RPMI7951 (cell line): ENCODE data around the gene FAHD1. TPM values are rescaled to one million over a fixed set of nuclear protein-coding genes. Genes with fewer than 3 reads are reported as not detected.
A peak's percentile ranks its signal among the peaks of the same experiment; 100 is the strongest.

Experiments used
- DNase-seq: peaks from one replicate; pipeline ENCODE4 v3.0.0-alpha.2; 2012; ENCODE audit warnings: low read depth
- total RNA-seq: library from RNA; depleted of rRNA; stranded (reverse); fragments of >200 nt; shearing (Covaris generic); gene quantifications from 2 replicates; pipeline ENCODE4 v1.2.3, GENCODE V29; 2014; rRNA removed

FAHD1 gene
- total RNA-seq = 39.3 and 54.6 TPM in 2 replicates

- DNase-seq = peak; percentile 89
Observed at GRCh38 chr16:1826691-1827573, at the start of gene FAHD1, which contains the start of gene HAGH. Gene FAHD1 (plus strand): TSS chr16:1827206. CDS start chr16:1827239, 33 bp downstream. Gene HAGH (minus strand): TSS chr16:1826825. CDS start chr16:1826787, 38 bp downstream.

GRCh38 chr16:1777375-1778199 is 49.4 kb upstream of the FAHD1 start:
- no peak for DNase-seq

GRCh38 chr16:1778200-1779179 is 48.5 kb upstream of the FAHD1 start:
- DNase-seq = no peak

- no peak for DNase-seq
Observed at GRCh38 chr16:1779234-1779701, 47.7 kb upstream of the FAHD1 start.

- no peak for DNase-seq
Observed at GRCh38 chr16:1779741-1780676, 47.0 kb upstream of the FAHD1 start.

- no peak for DNase-seq
Observed at GRCh38 chr16:1780677-1781072, 46.3 kb upstream of the FAHD1 start.

- no peak for DNase-seq
Observed at GRCh38 chr16:1781254-1781653, 45.8 kb upstream of the FAHD1 start.

DNA sequence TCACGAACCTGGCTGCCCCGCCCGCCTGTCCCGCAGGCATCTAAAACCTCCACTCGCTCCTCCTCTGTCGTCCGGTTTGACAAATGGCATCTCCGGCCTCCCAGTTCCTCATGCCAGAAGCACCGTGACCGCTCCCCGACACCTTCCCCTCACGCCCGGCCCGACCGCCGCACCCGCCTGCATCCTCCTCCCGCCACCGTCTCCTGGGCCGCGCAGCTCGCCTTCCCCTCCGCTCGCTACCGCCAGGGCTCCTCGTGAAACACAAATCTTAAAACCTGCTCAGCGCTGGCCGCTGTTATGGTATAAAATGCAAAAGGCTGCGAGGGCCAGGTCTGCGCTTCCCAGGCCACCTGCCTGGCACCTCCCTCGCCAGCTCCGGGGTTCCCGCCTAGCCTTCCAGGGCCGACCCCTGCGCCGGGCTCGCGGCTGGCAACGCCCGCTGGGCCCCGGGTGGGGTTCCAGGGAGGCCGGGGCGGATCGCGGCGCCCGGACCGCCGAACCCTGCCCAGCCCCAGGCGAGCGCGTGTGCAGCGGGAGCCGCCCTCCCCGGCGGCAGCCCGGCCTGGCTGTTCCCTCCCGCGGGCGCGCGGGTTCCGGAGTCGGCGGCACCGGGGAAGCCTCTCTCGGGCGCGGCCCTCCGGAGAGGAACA is 45.1 kb upstream of the FAHD1 start:
- DNase-seq = peak; percentile 19

- peak; percentile 99 for DNase-seq
Observed at GRCh38 chr16:1782408-1783264, 44.4 kb upstream of the FAHD1 start, which contains the start of the genes NUBP2 and SPSB3. Gene NUBP2 (plus strand): TSS chr16:1782960. CDS start chr16:1783021, 61 bp downstream. Gene SPSB3 (minus strand): TSS chr16:1782571. CDS start chr16:1781483, 1,088 bp downstream.

- DNase-seq = no peak
Observed at GRCh38 chr16:1784977-1785845, 41.8 kb upstream of the FAHD1 start.

GRCh38 chr16:1785846-1786170 is 41.2 kb upstream of the FAHD1 start:
- no peak for DNase-seq

GRCh38 chr16:1786242-1787055 is 40.6 kb upstream of the FAHD1 start:
- no peak for DNase-seq

DNA sequence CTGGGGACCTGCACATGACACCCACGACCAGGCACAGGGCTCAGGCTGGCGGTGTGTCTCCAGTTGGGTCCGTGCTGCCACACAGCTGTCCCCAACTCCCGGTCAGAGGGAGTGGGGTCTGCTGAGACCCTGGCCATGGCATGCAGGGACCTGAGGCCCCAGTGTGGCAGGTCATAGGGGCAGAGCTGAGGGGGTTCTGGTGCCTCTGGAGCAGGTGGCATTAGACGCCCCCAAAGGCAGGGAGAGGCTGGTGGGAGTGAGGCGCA is 40.0 kb upstream of the FAHD1 start:
- DNase-seq = no peak

GRCh38 chr16:1787322-1788094 is 39.5 kb upstream of the FAHD1 start:
- DNase-seq = no peak

DNA sequence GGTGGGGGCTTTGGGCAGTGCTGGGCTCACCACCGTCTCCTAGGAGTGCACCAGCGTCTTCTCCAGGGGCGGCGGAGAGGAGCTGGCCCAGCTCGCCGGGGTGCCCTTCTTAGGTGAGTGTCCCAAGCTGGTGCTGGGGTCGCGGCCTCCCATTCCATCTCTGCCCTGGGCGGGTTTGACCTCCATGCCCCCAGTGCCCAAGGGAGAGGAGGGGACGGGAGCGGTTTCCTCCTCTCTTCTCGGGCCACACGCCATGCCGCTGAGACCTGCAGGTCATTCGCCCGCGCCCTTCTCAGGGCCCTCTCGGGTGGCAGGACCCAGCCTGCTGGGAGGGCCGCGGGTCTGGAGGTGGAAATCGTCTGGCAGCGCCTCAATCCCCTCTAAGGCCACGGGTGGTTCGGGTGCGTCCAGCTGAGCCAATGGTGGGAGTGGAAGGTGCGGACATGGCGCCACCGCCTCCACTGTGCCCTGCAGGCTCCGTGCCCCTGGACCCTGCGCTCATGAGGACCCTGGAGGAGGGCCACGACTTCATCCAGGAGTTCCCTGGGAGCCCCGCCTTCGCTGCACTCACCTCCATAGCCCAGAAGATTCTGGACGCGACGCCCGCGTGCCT is 38.8 kb upstream of the FAHD1 start:
- DNase-seq = no peak

DNA sequence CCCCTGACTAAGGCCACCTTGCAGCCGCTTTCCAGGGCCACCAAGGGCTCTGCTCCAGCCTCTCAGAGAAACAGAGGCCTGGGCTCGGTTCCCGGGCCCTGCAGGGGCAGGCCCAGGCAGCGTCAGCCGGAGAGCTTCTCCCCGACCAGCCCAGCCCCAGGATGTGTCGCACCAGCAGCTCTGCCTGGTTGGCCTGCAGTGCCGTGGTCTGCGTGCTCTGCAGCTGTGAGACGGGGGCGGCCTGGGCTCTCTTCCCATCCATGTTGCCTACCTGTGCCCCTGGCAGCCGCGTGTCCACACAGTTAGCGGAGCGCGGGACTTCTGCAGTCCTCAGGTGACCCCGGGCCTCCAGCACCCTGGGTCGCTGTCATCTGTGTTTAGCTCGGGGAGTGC is 38.3 kb upstream of the FAHD1 start:
- no peak for DNase-seq
